H9 (cell line): ENCODE data around the gene NPFF. TPM values are rescaled to one million over a fixed set of nuclear protein-coding genes. Genes with fewer than 3 reads are reported as not detected.
"Not testable (repeated sequence)": the region's sequence is repeated elsewhere in the genome, so short reads cannot be mapped to it uniquely, and the experiment has no call there.

ENCODE experiments used
- DNase-seq: peaks from one replicate; pipeline ENCODE4 v3.0.0-alpha.2; 2017
- H2AFZ ChIP-seq: one replicate; pipeline ENCODE4 v1.6.1; 2013; ENCODE audit warnings: mild to moderate bottlenecking, low read length, control low read depth, moderate library complexity
- H2AK5ac ChIP-seq: 2 replicates; pipeline ENCODE4 v1.6.1; 2013; ENCODE audit warnings: low read length, control low read depth, mixed read lengths; ENCODE audit not compliant: insufficient read length
- H2BK120ac ChIP-seq: one replicate; pipeline ENCODE4 v1.6.1; 2013; ENCODE audit warnings: low read depth, mild to moderate bottlenecking, low read length, control low read depth, inconsistent platforms; ENCODE audit not compliant: poor library complexity, severe bottlenecking
- H2BK12ac ChIP-seq: 2 replicates; pipeline ENCODE4 v1.6.1; 2013; ENCODE audit warnings: low read length, control low read depth, mixed read lengths, low read depth; ENCODE audit not compliant: insufficient read length
- H2BK15ac ChIP-seq: 2 replicates; pipeline ENCODE4 v1.6.1; 2013; ENCODE audit warnings: low read depth, low read length, control low read depth
- H2BK20ac ChIP-seq: one replicate; pipeline ENCODE4 v1.6.1; 2013; ENCODE audit warnings: low read depth, mild to moderate bottlenecking, low read length, control low read depth, inconsistent platforms; ENCODE audit not compliant: poor library complexity, severe bottlenecking
- H2BK5ac ChIP-seq: 2 replicates; pipeline ENCODE4 v1.6.1; 2013; ENCODE audit warnings: low read length, control low read depth, mixed read lengths; ENCODE audit not compliant: insufficient read length
- H3K14ac ChIP-seq: 2 replicates; pipeline ENCODE4 v1.6.1; 2013; ENCODE audit warnings: low read length, control low read depth; ENCODE audit not compliant: insufficient read depth
- H3K18ac ChIP-seq: 2 replicates; pipeline ENCODE4 v1.6.1; 2013; ENCODE audit warnings: low read depth, mild to moderate bottlenecking, mixed read lengths, low read length, control low read depth; ENCODE audit not compliant: insufficient read length
- H3K23ac ChIP-seq: 2 replicates; pipeline ENCODE4 v1.6.1; 2013; ENCODE audit warnings: low read length, control low read depth, mixed read lengths, low read depth; ENCODE audit not compliant: insufficient read length
- H3K23me2 ChIP-seq: 2 replicates; pipeline ENCODE4 v1.6.1; 2013; ENCODE audit warnings: low read depth, mild to moderate bottlenecking, mixed read lengths, low read length, control low read depth; ENCODE audit not compliant: insufficient read length, poor library complexity, severe bottlenecking
- H3K27ac ChIP-seq: 2 replicates; pipeline ENCODE4 v1.5.1; 2013; ENCODE audit warnings: low read length, control low read depth, mixed read lengths, low read depth; ENCODE audit not compliant: insufficient read length
- H3K27me3 ChIP-seq: 2 replicates; pipeline ENCODE4 v1.6.1; 2013; ENCODE audit warnings: low read length, control low read depth, inconsistent platforms; ENCODE audit not compliant: insufficient read depth
- H3K4ac ChIP-seq: 2 replicates; pipeline ENCODE4 v1.6.1; 2013; ENCODE audit warnings: low read depth, mild to moderate bottlenecking, control low read depth, inconsistent platforms, low read length, moderate library complexity
- H3K4me1 ChIP-seq: 2 replicates; pipeline ENCODE4 v1.6.1; 2013; ENCODE audit warnings: low read length, control low read depth, inconsistent platforms; ENCODE audit not compliant: insufficient read depth
- H3K4me2 ChIP-seq: 2 replicates; pipeline ENCODE4 v1.6.1; 2013; ENCODE audit warnings: low read length, control low read depth, mixed read lengths; ENCODE audit not compliant: insufficient read length, insufficient read depth
- H3K56ac ChIP-seq: 2 replicates; pipeline ENCODE4 v1.6.1; 2013; ENCODE audit warnings: low read depth, mild to moderate bottlenecking, mixed read lengths, low read length, control low read depth; ENCODE audit not compliant: insufficient read length
- H3K79me1 ChIP-seq: 2 replicates; pipeline ENCODE4 v1.6.1; 2013; ENCODE audit warnings: low read depth, mild to moderate bottlenecking, moderate library complexity, low read length, control low read depth, inconsistent platforms; ENCODE audit not compliant: insufficient read depth, poor library complexity, severe bottlenecking
- H3K79me2 ChIP-seq: 2 replicates; pipeline ENCODE4 v1.6.1; 2013; ENCODE audit warnings: low read length, control low read depth, inconsistent platforms; ENCODE audit not compliant: insufficient read depth
- H3K9ac ChIP-seq: 2 replicates; pipeline ENCODE4 v1.6.1; 2013; ENCODE audit warnings: low read length, control low read depth, mixed read lengths; ENCODE audit not compliant: insufficient read length; ENCODE audit errors: extremely low read depth
- H3K9me3 ChIP-seq: one replicate; pipeline ENCODE4 v1.6.1; 2013; ENCODE audit warnings: low read depth, low read length, inconsistent platforms; ENCODE audit not compliant: control insufficient read depth
- H3T11ph ChIP-seq: one replicate; pipeline ENCODE4 v1.6.1; 2013; ENCODE audit warnings: mild to moderate bottlenecking, low read length, control low read depth, inconsistent platforms
- H4K20me1 ChIP-seq: one replicate; pipeline ENCODE4 v1.6.1; 2013; ENCODE audit not compliant: control insufficient read depth, insufficient read length, insufficient read depth
- H4K5ac ChIP-seq: 2 replicates; pipeline ENCODE4 v1.6.1; 2013; ENCODE audit warnings: low read depth, mild to moderate bottlenecking, mixed read lengths, low read length, control low read depth; ENCODE audit not compliant: insufficient read length
- H4K8ac ChIP-seq: replicated peaks from 2 replicates; pipeline ENCODE4 v1.6.1; 2013; ENCODE audit warnings: low read length, control low read depth, mixed read lengths, low read depth; ENCODE audit not compliant: insufficient read length
- H4K91ac ChIP-seq: 2 replicates; pipeline ENCODE4 v1.6.1; 2013; ENCODE audit warnings: low read depth, mild to moderate bottlenecking, moderate library complexity, mixed read lengths, low read length, control low read depth; ENCODE audit not compliant: insufficient read length
- H3K27ac Mint-ChIP-seq, 3 experiments: 2 replicates in 2 of 3; 3 replicates in 1 of 3; pipeline ENCODE4 v1.8.0; 2020 to 2021; ENCODE audit warnings: mixed read lengths in 3 of 3, mild to moderate bottlenecking in 1 of 3, moderate library complexity in 1 of 3
- H3K27me3 Mint-ChIP-seq: 2 replicates; pipeline ENCODE4 v1.8.0; 2021; ENCODE audit warnings: low read depth, mild to moderate bottlenecking, moderate library complexity, mixed read lengths
- H3K36me3 Mint-ChIP-seq, 3 experiments: 2 replicates in 2 of 3; 3 replicates in 1 of 3; pipeline ENCODE4 v1.8.0; 2020 to 2021; ENCODE audit warnings: low read depth in 3 of 3, mixed read lengths in 3 of 3; ENCODE audit not compliant: insufficient read depth in 1 of 3
- H3K4me1 Mint-ChIP-seq, 2 experiments: 2 replicates each; pipeline ENCODE4 v1.8.0; 2020; ENCODE audit warnings: mixed read lengths in 2 of 2
- H3K4me3 Mint-ChIP-seq, 2 experiments: 2 replicates in 1 of 2; 3 replicates in 1 of 2; pipeline ENCODE4 v1.8.0; 2020 to 2021; ENCODE audit warnings: mild to moderate bottlenecking in 2 of 2, mixed read lengths in 2 of 2, moderate library complexity in 1 of 2
- H3K9me3 Mint-ChIP-seq, 2 experiments: 2 replicates in 1 of 2; 3 replicates in 1 of 2; pipeline ENCODE4 v1.8.0; 2020; ENCODE audit warnings: mild to moderate bottlenecking in 2 of 2, mixed read lengths in 2 of 2, moderate library complexity in 1 of 2
- CTCF ChIP-seq: fragments of 200-600 bp; sonication (generic); conservative IDR thresholded peaks from 3 replicates; pipeline ENCODE4 v1.8.0; 2021; ENCODE audit warnings: antibody characterized with exemption, mild to moderate bottlenecking
- WGBS: extraction: QIAGEN DNeasy Blood & Tissue Kit; methylation state at CpG from one replicate; pipeline ENCODE4 v1.1.7; 2013; ENCODE audit warnings: missing lambda C conversion rate, low lambda C conversion rate, mixed read lengths; ENCODE audit not compliant: insufficient read length; ENCODE audit errors: extremely low coverage; 5-methylcytosine and 5-hydroxymethylcytosine counted together
- total RNA-seq: library from RNA; stranded (reverse); gene quantifications from 2 replicates; pipeline ENCODE4 v1.2.1, GENCODE V29; 2021

The NPFF gene
- total RNA-seq, 1 experiment from 2014 or later: not detected

- H3K18ac ChIP-seq: no peak overlapping the region
- H3K79me2 ChIP-seq: no peaks in the 10 kb centered on the region
- no peaks in the 10 kb centered on the region for H3K79me1 ChIP-seq
- Mint-ChIP-seq H3K9me3 (no peaks in the 10 kb centered on the region), H3K4me3 (no peak overlapping the region), H3K36me3 (peaks cover 42 to 85% (median 81%) of the 10 kb centered on the region in 3 experiments), H3K4me1 (peaks cover 20 to 36% of the 10 kb centered on the region in 2 experiments), H3K27ac (peak overlapping the region; percentile 23 to 92 (median 80); a peak in 5 of 7 replicates), H3K27me3 (peaks cover 1% of the 10 kb centered on the region; the same call in 1 of the 2 replicates)
- H3K23me2 ChIP-seq: no peaks in the 10 kb centered on the region
- H3K27me3 ChIP-seq: no peaks in the 10 kb centered on the region
- H3K9ac ChIP-seq: no peak overlapping the region
- no peak overlapping the region for H2BK5ac ChIP-seq
- no peak overlapping the region for H4K8ac ChIP-seq
- H3T11ph ChIP-seq: no peak overlapping the region
- no peak overlapping the region for H2BK120ac ChIP-seq
- H3K23ac ChIP-seq: no peak overlapping the region
- no peak overlapping the region for H2BK12ac ChIP-seq
- no peak overlapping the region for H3K4me2 ChIP-seq
- H2AFZ ChIP-seq: no peak overlapping the region
- DNase-seq: peak; percentile 72
- no peak overlapping the region for H3K14ac ChIP-seq
- no CpG with 5 or more reads among the region's 9 CpGs for WGBS
- no peak overlapping the region for H4K5ac ChIP-seq
- H3K9me3 ChIP-seq: no peaks in the 10 kb centered on the region
- no peaks in the 10 kb centered on the region for H4K20me1 ChIP-seq
- no peak overlapping the region for H4K91ac ChIP-seq
- no peak overlapping the region for H3K56ac ChIP-seq
- H2BK20ac ChIP-seq: no peak overlapping the region
- H3K4me1 ChIP-seq: no peaks in the 10 kb centered on the region
- no peak overlapping the region for H2BK15ac ChIP-seq
- TF ChIP-seq CTCF: peak; percentile 58
- H2AK5ac ChIP-seq: no peak overlapping the region
- H3K27ac ChIP-seq: no peak overlapping the region
- H3K4ac ChIP-seq: no peak overlapping the region
Measured at GRCh38 chr12:53481939-53482586, 25.2 kb downstream of the NPFF start.

DNA sequence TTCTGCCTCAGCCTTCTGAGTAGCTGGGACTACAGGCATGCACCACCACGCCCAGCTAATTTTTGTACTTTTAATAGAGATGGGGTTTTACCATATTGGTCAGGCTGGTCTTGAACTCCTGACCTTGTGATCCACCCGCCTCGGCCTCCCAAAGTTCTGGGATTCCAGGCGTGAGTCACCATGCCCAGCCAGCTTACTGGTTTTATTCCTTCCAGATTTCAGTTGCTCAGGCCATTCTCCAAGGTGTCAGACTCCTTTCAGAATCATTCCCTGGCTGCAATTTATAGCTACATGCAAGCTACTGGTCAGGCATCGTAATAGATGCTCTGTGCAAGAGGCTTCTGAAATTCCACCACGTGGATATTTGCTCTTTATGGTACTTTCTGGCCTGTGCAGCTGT is 25.8 kb downstream of the NPFF start:
- H2AK5ac ChIP-seq, H2BK5ac ChIP-seq, H3K23ac ChIP-seq, H3K27me3 ChIP-seq, H3T11ph ChIP-seq, H2BK12ac ChIP-seq, H3K23me2 ChIP-seq, H2BK15ac ChIP-seq, H3K18ac ChIP-seq, H3K4ac ChIP-seq, H2BK20ac ChIP-seq, H3K27ac ChIP-seq, H4K91ac ChIP-seq, H3K56ac ChIP-seq, H4K8ac ChIP-seq, H4K5ac ChIP-seq, H3K4me2 ChIP-seq, H3K9ac ChIP-seq, H3K4me3 Mint-ChIP-seq, H3K9me3 Mint-ChIP-seq, H3K79me2 ChIP-seq, H4K20me1 ChIP-seq, DNase-seq, H3K79me1 ChIP-seq, H2BK120ac ChIP-seq, H3K9me3 ChIP-seq, H3K14ac ChIP-seq, H3K4me1 ChIP-seq, H3K27me3 Mint-ChIP-seq, H2AFZ ChIP-seq: not testable (repeated sequence)
- Mint-ChIP-seq H3K27ac (peak overlapping the region in 2 of 3 experiments; percentile 91 to 92; a peak in 4 of 7 replicates), H3K36me3 (peaks cover 48 to 87% (median 84%) of the 10 kb centered on the region in 3 experiments), H3K4me1 (peaks cover 26 to 43% of the 10 kb centered on the region in 2 experiments)
- no CpG with 5 or more reads among the region's 6 CpGs for WGBS
